ENCODE measurements around the gene WDFY3.
A peak's percentile ranks its signal among the peaks of the same experiment; 100 is the strongest.

Gene WDFY3, protein sequence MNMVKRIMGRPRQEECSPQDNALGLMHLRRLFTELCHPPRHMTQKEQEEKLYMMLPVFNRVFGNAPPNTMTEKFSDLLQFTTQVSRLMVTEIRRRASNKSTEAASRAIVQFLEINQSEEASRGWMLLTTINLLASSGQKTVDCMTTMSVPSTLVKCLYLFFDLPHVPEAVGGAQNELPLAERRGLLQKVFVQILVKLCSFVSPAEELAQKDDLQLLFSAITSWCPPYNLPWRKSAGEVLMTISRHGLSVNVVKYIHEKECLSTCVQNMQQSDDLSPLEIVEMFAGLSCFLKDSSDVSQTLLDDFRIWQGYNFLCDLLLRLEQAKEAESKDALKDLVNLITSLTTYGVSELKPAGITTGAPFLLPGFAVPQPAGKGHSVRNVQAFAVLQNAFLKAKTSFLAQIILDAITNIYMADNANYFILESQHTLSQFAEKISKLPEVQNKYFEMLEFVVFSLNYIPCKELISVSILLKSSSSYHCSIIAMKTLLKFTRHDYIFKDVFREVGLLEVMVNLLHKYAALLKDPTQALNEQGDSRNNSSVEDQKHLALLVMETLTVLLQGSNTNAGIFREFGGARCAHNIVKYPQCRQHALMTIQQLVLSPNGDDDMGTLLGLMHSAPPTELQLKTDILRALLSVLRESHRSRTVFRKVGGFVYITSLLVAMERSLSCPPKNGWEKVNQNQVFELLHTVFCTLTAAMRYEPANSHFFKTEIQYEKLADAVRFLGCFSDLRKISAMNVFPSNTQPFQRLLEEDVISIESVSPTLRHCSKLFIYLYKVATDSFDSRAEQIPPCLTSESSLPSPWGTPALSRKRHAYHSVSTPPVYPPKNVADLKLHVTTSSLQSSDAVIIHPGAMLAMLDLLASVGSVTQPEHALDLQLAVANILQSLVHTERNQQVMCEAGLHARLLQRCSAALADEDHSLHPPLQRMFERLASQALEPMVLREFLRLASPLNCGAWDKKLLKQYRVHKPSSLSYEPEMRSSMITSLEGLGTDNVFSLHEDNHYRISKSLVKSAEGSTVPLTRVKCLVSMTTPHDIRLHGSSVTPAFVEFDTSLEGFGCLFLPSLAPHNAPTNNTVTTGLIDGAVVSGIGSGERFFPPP (N-terminal part only)

DNA sequence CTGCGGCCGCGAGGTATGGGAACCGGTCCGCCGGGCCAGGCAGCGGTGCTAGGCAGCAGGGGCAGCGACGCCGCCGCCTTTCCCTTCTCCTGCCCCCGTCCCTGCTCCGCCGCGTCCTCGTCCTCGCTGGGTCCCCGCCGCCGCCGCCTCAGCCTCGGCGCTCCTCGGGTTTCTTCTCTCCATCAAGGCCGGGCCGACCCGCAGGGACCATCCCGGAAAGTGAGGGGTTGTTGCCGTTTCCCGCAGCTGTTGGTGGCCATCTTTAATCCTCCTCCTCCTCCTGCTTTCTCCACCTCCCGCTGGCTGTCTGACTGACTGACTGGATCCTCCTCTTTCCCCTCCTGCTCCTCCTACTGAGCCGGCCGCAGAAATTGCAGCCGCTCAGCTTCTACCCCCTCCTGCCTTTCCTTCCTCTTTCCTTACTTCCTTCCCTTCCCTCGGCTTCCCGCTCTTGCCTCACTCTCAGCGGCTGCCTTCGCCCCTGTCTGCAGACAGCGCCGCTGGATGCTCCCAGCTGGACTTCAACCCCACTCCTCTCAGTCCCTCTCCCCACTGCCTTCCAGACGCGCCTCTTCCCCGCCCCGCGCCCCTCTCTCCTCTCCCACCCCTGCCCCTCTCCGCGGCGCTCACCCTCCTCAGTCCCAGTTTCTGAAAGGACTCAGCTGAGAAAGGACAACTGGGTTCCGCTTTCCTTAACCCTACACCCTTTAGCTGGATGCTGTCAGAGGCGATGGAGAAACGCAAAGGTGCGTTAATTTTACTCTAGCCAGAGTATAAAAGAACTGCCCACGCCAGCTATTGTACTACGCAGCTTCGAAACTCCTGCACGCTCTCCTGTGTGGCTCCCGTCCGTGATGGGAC, at the start of gene WDFY3:
TSS of gene WDFY3 (minus strand) at position 309 of the 861 bp plus-strand sequence. CDS start 106,099 bp downstream, outside the sequence.
- H3K4me3 ChIP-seq (ENCODE audit: low read length) = peak within 1 kb of the TSS; percentile 72
- peak; percentile 90 for DNase-seq (ENCODE audit: low read depth)
- TF ChIP-seq, protein P1, sequence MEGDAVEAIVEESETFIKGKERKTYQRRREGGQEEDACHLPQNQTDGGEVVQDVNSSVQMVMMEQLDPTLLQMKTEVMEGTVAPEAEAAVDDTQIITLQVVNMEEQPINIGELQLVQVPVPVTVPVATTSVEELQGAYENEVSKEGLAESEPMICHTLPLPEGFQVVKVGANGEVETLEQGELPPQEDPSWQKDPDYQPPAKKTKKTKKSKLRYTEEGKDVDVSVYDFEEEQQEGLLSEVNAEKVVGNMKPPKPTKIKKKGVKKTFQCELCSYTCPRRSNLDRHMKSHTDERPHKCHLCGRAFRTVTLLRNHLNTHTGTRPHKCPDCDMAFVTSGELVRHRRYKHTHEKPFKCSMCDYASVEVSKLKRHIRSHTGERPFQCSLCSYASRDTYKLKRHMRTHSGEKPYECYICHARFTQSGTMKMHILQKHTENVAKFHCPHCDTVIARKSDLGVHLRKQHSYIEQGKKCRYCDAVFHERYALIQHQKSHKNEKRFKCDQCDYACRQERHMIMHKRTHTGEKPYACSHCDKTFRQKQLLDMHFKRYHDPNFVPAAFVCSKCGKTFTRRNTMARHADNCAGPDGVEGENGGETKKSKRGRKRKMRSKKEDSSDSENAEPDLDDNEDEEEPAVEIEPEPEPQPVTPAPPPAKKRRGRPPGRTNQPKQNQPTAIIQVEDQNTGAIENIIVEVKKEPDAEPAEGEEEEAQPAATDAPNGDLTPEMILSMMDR (conservative IDR thresholded peaks at IDR 0.05; ENCODE audit: low read length) = peak; percentile 31; the same call in 1 of the 2 replicates

DNA sequence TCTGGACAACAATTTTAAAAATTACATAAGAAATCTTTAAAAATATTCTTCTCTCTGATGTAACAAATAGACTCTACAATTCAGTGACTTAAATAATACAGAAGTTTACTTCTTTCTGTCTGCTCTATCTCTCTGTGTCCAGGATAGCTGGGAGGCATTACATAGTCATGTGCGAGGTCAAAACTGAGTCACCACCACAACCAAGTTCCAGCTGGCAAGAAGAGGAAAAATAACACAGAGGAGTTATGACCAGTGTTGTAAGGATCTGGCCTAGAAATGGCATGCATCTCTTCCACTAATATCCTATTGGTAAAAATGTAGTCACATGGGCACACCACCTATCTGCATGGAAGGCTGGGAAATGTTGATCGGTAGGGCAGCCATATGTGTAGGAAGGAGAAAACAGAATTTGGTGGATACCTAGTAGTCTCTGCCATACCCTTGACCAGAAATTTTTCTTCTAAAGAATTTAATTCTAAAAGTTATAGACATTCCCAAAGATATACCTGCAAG, 39.4 kb upstream of the WDFY3 start:
- TF ChIP-seq, protein P1 (conservative IDR thresholded peaks at IDR 0.05; ENCODE audit: low read length) = no peak
- DNase-seq (ENCODE audit: low read depth) = peak; percentile 80

DNA sequence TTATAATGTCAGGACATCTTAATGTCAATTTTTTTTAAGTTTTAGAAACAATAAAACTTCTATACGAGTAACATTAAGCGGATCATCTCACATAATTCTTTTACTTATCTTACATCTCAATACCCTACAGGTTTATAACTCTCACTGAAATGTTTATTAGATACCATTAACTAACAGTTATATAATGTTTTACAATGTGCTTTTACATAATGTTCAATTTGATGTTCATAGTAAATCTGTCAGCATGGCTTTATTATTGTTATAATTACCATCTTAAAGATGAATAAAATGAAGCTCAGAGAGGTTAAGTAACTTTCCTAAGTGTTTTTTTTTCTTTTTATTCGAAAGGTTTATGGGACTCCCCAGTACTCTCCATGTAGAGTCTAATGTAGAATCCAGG, 33.9 kb upstream of the WDFY3 start:
- no peak overlapping the region for H3K4me3 ChIP-seq (ENCODE audit: low read length)
- DNase-seq (ENCODE audit: low read depth) = no peak
- TF ChIP-seq, protein P1 (conservative IDR thresholded peaks at IDR 0.05; ENCODE audit: low read length) = no peak

More for the DNA sequence above, 39.4 kb upstream of the WDFY3 start:
- no peak overlapping the region for H3K4me3 ChIP-seq (ENCODE audit: low read length)

DNA sequence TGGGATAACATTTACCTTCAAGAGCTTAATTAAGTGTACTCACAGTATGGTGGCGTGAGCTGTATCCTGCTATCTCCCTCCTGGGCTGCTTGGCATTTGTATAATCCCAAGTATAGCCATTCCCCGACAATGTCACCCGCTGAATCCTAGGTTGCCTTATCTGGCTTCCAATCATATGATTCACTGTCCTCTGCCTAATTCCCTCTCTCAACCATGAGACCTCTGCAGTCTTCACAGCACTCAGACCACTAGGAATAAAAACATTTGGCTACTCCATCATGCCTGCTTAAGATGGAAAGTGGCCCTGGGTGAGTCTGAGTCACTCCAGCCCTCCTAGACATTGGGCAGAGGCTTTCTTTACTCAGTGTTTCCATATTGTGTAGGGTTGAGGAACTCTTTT, 28.9 kb upstream of the WDFY3 start:
- TF ChIP-seq, protein P1 (conservative IDR thresholded peaks at IDR 0.05; ENCODE audit: low read length) = no peak
- H3K4me3 ChIP-seq (ENCODE audit: low read length) = no peak overlapping the region
- no peak for DNase-seq (ENCODE audit: low read depth)

DNA sequence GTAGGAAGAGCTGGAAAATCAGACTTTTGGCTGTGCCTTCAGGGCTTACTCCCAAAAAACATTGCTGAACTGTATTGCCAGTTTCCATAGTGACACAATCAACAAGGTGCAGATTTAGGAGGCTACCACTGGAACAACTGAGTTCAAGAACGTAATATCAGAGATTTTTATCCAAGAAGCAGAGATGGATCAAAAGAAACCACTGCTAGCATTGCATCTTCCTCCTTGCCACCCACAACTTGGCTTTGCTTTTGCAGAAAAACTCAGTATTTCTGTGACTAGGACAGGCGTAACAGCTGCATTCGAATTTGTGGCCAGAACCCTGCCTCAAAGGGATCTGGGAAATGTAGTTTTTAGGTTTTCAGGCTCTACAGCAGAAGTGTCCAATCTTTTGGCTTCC, 27.8 kb upstream of the WDFY3 start:
- peak; percentile 11 for DNase-seq (ENCODE audit: low read depth)
- H3K4me3 ChIP-seq (ENCODE audit: low read length) = no peak overlapping the region
- TF ChIP-seq, protein P1 (conservative IDR thresholded peaks at IDR 0.05; ENCODE audit: low read length) = no peak

DNA sequence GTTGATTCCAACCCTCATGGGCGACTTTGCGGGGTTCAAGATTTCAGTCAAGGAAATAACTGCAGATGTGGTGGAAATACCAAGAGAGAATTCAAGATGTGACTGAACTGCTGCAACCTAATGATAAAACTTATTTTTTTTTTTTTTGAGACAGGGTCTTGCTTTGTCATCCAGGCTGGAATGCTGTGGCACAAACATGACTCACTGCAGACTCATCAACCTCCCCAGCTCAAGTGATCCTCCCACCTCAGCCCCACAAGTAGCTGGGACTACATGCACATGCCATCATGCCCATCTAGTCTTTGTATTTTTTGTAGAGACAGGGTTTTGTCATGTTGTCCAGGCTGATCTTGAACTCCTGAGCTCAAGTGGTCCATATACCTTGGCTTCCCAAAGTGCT, 19.5 kb upstream of the WDFY3 start:
- DNase-seq (ENCODE audit: low read depth) = peak; percentile 36
- H3K4me3 ChIP-seq (ENCODE audit: low read length) = no peak overlapping the region
- TF ChIP-seq, protein P1 (conservative IDR thresholded peaks at IDR 0.05; ENCODE audit: low read length) = no peak

Measured in AG10803 (cell line).